Neural progenitor cell (in vitro differentiated cells): Measurements from ENCODE around the gene ARL5B.

Source experiments
- EZH2phosphoT487 ChIP-seq: fragments of 200-600 bp; sonication (generic); IDR thresholded peaks from 2 replicates; pipeline ENCODE4 v1.6.1; 2017; ENCODE audit warnings: antibody characterized with exemption
- TF ChIP-seq, protein P1 (sequence below): fragments of 200-600 bp; sonication (generic); IDR thresholded peaks from 2 replicates; pipeline ENCODE4 v1.5.1; 2017; ENCODE audit warnings: antibody characterized with exemption, mild to moderate bottlenecking

DNA sequence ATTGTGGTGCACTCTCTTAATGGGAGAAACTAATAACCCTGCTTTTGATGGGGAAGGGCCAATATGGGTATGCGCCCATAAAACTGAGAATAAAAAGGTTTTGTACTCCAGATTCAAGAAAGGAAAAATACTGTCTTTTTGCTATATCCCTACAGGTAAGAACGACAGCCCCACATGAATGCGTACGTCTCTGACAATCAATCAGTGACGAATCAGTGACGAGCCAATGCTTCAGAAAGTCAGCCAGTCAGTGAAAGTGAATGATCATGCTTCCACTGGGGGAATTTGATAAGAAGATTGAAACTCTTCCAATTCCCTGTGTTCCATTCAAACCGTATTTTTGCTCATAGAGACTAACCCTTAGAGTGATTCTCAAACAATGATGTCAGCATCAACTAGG, 26.3 kb downstream of the ARL5B start:
- TF ChIP-seq, protein P1, sequence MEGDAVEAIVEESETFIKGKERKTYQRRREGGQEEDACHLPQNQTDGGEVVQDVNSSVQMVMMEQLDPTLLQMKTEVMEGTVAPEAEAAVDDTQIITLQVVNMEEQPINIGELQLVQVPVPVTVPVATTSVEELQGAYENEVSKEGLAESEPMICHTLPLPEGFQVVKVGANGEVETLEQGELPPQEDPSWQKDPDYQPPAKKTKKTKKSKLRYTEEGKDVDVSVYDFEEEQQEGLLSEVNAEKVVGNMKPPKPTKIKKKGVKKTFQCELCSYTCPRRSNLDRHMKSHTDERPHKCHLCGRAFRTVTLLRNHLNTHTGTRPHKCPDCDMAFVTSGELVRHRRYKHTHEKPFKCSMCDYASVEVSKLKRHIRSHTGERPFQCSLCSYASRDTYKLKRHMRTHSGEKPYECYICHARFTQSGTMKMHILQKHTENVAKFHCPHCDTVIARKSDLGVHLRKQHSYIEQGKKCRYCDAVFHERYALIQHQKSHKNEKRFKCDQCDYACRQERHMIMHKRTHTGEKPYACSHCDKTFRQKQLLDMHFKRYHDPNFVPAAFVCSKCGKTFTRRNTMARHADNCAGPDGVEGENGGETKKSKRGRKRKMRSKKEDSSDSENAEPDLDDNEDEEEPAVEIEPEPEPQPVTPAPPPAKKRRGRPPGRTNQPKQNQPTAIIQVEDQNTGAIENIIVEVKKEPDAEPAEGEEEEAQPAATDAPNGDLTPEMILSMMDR = no peak
- no peak for TF ChIP-seq EZH2phosphoT487
